ENCODE data around the gene AFF4.

Gene AFF4

GRCh38 chr5:132828846-132829494, 134.5 kb downstream of the AFF4 start:
- TF ChIP-seq, protein P1, sequence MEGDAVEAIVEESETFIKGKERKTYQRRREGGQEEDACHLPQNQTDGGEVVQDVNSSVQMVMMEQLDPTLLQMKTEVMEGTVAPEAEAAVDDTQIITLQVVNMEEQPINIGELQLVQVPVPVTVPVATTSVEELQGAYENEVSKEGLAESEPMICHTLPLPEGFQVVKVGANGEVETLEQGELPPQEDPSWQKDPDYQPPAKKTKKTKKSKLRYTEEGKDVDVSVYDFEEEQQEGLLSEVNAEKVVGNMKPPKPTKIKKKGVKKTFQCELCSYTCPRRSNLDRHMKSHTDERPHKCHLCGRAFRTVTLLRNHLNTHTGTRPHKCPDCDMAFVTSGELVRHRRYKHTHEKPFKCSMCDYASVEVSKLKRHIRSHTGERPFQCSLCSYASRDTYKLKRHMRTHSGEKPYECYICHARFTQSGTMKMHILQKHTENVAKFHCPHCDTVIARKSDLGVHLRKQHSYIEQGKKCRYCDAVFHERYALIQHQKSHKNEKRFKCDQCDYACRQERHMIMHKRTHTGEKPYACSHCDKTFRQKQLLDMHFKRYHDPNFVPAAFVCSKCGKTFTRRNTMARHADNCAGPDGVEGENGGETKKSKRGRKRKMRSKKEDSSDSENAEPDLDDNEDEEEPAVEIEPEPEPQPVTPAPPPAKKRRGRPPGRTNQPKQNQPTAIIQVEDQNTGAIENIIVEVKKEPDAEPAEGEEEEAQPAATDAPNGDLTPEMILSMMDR (conservative IDR thresholded peaks at IDR 0.05): no peak
- H3K27ac ChIP-seq: peak overlapping the region; percentile 93

DNA sequence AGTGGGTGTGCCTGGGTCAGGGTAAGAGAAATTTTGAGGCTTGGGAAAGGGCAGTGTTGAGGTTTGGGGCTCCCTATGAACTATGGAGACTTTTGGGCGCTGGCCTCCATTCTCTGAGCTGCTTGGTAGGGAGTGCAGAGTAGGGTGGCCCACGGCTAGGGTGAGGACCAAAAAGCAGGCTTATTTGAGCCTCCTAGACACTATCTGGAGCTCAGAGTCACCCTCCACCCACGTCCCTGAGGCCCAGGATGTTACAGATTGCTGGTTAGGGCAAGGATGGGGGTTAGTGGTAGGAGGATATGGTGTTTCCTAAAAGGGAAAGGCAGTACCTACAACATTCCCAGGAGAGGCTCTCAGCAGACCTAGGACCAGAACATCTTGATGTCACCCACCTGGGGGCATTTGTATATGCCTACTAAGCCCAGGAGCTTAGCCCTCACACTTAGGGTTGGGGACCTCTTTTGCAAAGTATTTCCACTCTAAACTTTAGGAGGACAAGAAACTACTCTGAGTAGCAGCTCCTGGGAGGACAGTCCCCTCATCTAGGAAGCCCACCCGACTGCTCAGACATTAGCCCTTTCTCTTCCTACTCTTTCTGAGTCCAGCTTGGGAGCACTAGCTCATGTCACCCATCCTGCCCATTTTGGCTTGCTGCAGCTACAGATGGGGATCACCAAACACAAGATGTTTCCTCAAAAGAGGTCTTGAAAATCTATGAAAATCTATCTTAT, 135.3 kb downstream of the AFF4 start:
- H3K27ac ChIP-seq: peak overlapping the region; percentile 93; the same call in 1 of the 2 replicates
- TF ChIP-seq, protein P1 (conservative IDR thresholded peaks at IDR 0.05): no peak

DNA sequence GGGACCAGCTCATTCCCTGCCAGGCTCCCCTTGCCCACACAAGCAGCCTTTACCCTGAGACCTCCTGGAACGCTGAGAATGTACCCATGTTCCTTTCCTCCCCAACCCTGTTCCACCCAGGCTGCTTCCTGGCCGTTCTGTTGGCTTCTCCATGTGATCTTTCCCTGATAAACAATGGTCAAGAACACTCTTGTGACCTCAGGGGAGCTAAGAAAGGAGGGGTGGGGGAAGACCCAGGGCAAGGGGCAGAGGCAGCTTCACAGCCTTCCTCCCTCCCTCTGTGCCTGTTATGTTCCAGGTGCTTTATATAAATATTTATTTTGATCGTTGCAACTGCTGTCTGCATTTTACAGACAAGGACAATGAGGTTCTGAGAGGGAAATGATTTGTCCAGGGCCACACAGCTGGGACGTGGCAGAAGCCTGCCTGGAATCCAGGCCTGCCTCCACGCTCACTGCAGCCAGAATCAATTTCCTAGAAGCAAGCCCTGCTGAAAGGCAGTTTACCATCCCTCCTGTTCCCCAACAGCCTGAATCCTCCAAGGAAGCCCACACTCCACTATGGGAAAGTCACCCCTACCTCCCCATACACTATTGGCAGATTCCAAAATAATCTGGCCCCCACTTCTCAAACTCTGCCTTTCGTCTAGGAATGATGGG, 136.9 kb downstream of the AFF4 start:
- peak overlapping the region; percentile 27 for H3K27ac ChIP-seq
- TF ChIP-seq, protein P1 (conservative IDR thresholded peaks at IDR 0.05): no peak

DNA sequence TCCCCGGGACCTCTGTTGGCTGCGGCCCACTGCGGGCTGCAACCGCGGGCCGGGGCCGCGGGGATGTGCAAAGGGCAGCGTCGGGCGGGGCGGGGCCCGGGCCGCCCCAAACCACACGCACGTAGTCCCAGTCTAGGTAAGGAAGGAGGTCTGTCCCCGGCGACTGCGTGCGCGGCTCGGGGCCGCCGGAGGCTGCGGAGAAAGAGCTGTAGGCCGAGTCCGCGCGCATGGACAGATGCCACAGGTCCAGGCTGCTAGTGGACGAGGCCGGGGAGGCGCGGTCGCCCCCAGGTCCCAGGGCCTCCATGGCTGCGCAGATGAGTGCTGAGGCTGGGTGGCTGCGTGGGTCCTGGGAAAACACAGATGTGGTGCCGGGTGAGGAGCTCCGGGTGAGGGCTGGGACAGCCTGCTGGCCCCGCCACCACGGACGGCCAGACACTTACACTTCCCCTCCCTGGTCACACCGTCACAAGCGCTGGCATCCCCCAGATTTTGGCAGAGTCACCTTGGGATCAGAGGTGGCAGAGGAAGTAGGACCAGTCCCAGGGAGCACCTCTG, 137.5 kb downstream of the AFF4 start:
- peak overlapping the region; percentile 27 for H3K27ac ChIP-seq
- TF ChIP-seq, protein P1 (conservative IDR thresholded peaks at IDR 0.05): no peak
